GM23338 (cell line): ENCODE results near the gene WDR27.

Experiments used
- CREB1 ChIP-seq: fragments of 250-450 bp; sonication (Bioruptor Pico); IDR thresholded peaks from 2 replicates; pipeline ENCODE4 v1.5.0; 2020; ENCODE audit warnings: low read depth, mild to moderate bottlenecking, moderate library complexity
- EZH2 ChIP-seq: fragments of 200-600 bp; sonication (generic); IDR thresholded peaks from one replicate; pipeline ENCODE4 v1.8.0; 2017; ENCODE audit warnings: antibody characterized with exemption, mild to moderate bottlenecking, low read depth; ENCODE audit not compliant: unreplicated experiment
- EZH2phosphoT487 ChIP-seq: fragments of 200-600 bp; sonication (generic); IDR thresholded peaks from one replicate; pipeline ENCODE4 v1.8.1; 2018; ENCODE audit warnings: antibody characterized with exemption; ENCODE audit not compliant: unreplicated experiment
- JUNB ChIP-seq: IDR thresholded peaks from one replicate; pipeline ENCODE4 v1.6.1; 2016; ENCODE audit warnings: antibody characterized with exemption; ENCODE audit not compliant: unreplicated experiment
- POLR2AphosphoS5 ChIP-seq: IDR thresholded peaks from 2 replicates; pipeline ENCODE4 v1.6.1; 2016; ENCODE audit warnings: antibody characterized with exemption, low read depth
- REST ChIP-seq: IDR thresholded peaks from one replicate; pipeline ENCODE4 v1.6.1; 2018; ENCODE audit warnings: antibody characterized with exemption; ENCODE audit not compliant: unreplicated experiment
- STAT1 ChIP-seq: IDR thresholded peaks from one replicate; pipeline ENCODE4 v1.6.1; 2016; ENCODE audit warnings: antibody characterized with exemption; ENCODE audit not compliant: unreplicated experiment
- TF ChIP-seq, protein P1 (sequence below), 2 experiments: fragments of 200-600 bp in 1 of 2; sonication (generic) in 1 of 2; conservative IDR thresholded peaks; 2 replicates each; pipeline versions ENCODE4 v1.5.1 to v1.6.1; 2016 to 2017; ENCODE audit warnings: antibody characterized with exemption in 2 of 2, low read depth in 2 of 2, mild to moderate bottlenecking in 2 of 2, moderate library complexity in 1 of 2

DNA sequence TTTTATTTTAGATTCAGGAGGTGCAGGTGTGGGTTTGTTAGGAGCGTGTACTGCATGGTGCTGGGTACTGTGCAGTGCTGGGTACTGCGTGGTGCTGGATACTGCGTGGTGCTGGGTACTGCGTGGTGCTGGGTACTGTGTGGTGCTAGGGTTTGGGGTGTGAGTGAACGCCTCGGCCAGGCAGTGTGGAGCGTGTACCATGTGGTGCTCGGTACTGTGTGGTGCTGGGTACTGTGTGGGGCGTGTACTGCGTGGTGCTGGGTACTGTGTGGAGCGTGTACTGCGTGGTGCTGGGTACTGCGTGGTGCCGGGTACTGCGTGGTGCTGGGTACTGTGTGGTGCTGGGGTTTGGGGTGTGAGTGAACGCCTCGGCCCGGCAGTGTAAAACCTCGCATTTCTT is 62.9 kb downstream of the WDR27 start:
- TF ChIP-seq, protein P1, sequence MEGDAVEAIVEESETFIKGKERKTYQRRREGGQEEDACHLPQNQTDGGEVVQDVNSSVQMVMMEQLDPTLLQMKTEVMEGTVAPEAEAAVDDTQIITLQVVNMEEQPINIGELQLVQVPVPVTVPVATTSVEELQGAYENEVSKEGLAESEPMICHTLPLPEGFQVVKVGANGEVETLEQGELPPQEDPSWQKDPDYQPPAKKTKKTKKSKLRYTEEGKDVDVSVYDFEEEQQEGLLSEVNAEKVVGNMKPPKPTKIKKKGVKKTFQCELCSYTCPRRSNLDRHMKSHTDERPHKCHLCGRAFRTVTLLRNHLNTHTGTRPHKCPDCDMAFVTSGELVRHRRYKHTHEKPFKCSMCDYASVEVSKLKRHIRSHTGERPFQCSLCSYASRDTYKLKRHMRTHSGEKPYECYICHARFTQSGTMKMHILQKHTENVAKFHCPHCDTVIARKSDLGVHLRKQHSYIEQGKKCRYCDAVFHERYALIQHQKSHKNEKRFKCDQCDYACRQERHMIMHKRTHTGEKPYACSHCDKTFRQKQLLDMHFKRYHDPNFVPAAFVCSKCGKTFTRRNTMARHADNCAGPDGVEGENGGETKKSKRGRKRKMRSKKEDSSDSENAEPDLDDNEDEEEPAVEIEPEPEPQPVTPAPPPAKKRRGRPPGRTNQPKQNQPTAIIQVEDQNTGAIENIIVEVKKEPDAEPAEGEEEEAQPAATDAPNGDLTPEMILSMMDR (conservative IDR thresholded peaks at IDR 0.05; ENCODE audit: low read depth in 2 of 2), result no peak
- TF ChIP-seq EZH2, result no peak
- TF ChIP-seq REST, result no peak
- TF ChIP-seq STAT1, result no peak
- TF ChIP-seq POLR2AphosphoS5, result no peak
- no peak for TF ChIP-seq EZH2phosphoT487
- TF ChIP-seq CREB1 (CRISPR knock-in tag), result no peak
- TF ChIP-seq JUNB, result no peak
